ENCODE data around the gene EEF1G.
"Not testable (repeated sequence)": the region's sequence is repeated elsewhere in the genome, so short reads cannot be mapped to it uniquely, and the experiment has no call there.

Gene EEF1G, protein sequence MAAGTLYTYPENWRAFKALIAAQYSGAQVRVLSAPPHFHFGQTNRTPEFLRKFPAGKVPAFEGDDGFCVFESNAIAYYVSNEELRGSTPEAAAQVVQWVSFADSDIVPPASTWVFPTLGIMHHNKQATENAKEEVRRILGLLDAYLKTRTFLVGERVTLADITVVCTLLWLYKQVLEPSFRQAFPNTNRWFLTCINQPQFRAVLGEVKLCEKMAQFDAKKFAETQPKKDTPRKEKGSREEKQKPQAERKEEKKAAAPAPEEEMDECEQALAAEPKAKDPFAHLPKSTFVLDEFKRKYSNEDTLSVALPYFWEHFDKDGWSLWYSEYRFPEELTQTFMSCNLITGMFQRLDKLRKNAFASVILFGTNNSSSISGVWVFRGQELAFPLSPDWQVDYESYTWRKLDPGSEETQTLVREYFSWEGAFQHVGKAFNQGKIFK

DNA sequence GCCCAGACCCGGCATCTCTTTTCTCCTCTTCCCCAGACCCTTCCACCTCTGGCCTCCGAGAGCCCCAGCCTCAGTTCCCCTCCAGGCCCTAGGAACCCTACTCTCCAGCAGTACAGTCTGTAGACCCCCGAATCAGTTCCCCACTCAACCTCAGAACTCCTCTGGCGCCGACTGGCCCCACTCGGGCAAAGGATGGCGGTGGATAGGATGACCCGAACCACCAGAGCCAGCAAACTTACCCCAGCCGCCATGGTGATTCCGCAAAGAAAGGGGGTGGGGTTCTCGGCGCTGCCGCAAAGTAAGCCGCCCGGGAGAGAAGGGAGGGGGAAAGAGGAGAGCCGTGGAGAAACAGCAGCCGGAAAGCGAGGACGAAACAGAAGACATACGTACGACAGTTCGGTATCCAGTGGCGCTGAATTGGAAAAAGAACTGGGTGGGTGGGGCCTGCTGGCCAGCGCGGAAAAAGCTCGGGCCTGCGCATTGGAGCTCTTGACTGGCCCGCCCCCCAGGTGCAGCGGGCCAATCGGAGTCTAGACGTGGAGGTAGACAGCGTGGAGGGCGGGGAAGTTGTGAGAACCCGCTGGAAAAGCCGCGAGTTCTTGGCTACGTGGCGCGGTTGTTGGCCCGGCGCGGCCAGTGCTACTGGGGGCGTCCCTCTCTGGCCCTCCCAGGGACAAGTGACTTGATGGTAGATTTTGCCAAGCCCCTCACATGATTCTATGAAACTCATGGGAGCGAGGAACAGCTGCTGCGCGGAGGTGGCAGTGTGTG lies at the start of gene EEF1G:
Gene EEF1G, minus strand, starts transcription at position 300 of the 771 bp plus-strand sequence. Its CDS starts 49 bp downstream, at position 251.
- peak; percentile 98 for DNase-seq (ENCODE audit: low spot score)

DNA sequence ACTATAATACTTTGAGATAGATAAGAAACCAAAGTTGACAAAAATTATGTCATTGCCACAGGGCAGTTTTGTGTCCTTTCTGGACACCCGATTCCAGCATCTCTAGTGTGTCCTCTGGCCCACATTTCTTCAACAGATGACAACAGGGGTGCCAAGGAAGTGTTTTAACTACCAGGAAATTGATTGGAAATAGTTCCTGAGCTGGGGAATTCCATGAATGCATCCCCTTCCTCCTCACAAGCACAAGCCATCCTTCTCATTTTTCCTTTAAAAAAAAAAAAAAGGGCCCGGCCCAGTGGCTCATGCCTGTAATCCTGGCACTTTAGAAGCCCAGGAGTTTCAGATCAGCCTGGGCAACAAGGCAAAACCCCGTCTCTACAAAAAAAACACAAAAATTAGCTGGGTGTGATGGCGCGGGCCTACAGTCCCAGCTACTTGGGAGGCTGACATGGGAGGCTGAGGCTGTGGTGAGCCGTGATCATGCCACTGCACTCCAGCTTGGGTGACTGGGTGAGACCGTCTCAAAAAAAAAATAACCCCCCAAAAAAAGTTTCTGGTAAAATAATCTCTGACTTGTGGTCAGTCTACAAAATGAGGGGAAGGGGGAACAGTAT lies 48.9 kb upstream of the EEF1G start:
- DNase-seq (ENCODE audit: low spot score), result no peak

DNA sequence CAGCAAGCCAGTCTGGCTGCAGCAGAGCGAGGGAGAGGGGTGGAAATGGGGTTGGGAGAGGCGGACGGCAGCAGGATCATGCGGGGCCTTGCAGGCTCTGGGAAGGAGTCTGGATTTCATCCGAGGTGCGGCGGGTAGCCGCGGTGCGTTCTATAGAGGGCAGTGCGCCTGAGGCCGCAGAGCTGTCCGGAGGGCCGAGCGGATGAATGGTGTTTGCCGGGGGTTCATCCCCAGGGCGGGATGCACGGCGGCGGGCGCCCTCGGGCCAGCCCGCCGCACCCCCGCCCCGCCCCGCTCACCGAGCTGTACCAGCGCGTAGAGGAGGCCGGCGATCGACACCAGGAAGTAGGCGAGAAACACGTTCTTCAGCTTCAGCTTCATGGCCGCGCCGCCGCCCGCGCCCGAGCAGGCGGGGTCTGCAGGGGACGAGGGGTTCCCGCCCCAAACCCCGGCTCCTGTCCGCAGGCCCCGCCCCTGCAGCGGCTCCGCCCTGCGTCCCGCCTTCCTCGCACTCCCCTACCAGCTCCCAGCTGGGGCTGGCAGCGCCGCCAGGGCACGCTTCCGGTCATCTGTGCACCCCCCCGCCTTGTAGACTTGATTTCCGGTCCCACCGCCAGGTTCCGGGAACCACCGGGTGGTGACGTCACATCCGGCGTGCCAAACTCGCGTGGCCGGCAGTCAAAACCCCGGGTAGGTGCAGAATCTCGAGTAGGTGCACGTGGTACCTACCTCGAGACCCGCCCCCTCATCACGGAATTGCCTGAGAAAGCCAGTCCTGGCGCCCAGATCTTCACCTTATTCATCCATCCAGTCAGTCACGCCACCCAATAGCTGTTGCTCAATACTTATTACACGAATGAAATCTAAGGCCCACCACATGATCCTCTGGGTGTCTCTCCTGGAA lies 48.1 kb upstream of the EEF1G start, which contains the start of gene B3GAT3:
Gene B3GAT3, minus strand, starts transcription at position 420 of the 904 bp plus-strand sequence. Its CDS starts 39 bp downstream, at position 381.
- peak; percentile 98 for DNase-seq (ENCODE audit: low spot score)

DNA sequence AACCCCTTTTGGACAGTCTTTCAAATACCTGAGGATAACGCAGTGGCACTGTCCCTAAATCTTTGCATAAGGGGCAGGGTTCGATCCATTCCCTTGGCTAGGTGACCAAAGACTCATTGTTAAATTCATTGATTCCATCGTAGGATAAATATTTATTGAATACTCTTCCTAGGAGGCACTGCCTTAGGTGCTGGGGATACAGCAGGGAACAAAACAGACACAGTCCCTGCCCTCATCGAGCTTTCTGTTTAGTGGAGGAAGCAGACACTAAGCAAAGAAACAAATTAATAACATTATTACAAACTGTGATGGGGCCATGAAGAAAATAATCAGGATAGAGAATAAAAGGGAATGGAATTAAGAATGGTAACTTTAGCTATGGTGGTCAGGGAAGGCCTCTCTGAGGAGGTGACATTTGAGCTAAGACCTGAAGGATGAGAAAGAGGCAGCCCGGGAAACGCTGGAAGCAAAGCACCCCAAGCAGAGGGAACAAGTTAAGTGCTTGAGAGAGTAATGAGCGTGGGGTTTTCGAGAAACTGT lies 47.4 kb upstream of the EEF1G start:
- no peak for DNase-seq (ENCODE audit: low spot score)

- not testable (repeated sequence) for DNase-seq (ENCODE audit: low spot score)
Observed at GRCh38 chr11:62616957-62617356, 43.3 kb upstream of the EEF1G start.

DNA sequence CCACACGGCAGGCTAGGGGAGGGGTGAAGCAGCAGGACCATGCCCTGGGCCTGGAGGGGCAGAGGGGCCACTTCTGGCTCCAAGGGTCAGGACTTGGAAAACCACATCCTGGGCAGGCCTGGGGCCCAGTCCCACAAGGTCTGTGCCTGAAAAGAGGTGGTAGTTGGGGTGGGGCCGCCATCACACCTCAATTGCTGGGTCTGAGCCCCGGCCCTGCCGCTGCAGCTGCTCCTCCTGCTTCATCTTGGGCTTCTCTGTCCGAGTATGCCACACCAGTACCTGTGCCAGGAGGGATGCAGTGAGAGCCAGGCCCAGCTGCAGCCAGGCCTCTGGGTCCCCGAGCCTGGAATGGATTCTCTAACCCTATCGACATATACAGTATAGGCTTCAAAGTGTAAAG lies 41.8 kb upstream of the EEF1G start:
- DNase-seq (ENCODE audit: low spot score), result no peak

GRCh38 chr11:62614275-62614674 lies 40.6 kb upstream of the EEF1G start:
- no peak for DNase-seq (ENCODE audit: low spot score)

GRCh38 chr11:62613291-62613778 lies 39.6 kb upstream of the EEF1G start:
- no peak for DNase-seq (ENCODE audit: low spot score)

DNA sequence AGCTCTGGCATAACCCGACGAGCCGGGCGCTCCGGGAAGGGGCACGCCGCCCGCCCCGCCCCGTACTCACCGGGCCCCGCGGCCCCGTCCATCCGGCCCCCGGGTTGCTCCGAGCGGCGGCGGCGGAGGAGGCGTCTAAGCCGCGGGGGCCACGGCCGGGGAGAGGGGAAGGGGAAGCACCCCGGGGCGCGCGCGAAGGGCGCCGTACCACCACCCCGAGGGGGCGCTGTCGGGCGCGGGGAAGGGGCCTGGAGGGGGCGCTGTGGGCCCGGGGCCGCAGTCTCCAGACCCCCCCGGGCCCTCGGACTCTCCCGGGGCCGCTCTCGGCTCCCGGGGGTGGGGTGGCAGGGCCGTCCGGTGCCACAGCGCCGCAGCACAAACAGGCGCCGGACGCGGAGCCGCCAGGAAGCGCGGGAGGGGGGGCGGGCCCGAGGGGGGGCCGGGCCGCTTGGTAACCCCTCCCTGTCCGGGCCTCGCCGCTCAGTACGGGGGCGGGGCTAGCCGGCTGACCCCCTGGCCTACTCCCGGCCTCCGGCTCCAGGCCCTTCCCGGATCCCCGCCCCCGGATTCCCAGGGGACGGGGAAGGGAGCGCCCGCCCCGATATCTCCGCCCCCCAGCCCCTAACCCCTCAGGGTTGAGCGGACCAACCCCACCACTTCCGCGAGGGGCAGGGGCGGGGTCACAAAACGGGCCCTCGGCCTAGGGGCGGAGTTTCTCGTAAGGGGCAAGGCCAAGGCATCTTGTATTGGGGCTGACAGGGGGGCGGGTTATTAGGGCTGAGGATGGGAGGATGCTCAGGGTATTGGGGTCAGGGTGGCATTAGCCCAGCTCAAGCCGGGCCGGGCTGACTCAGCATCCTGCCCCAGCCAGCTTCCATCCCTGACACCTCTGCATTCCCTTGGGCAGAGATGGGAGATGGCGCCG lies 38.9 kb upstream of the EEF1G start, which contains the start of the genes EML3 and ROM1:
Gene EML3, minus strand, starts transcription at position 410 of the 925 bp plus-strand sequence. Its CDS starts 318 bp downstream, at position 92.
Gene ROM1, plus strand, starts transcription at position 892 of the 925 bp plus-strand sequence. Its CDS starts 25 bp downstream, at position 917.
- peak; percentile 95 for DNase-seq (ENCODE audit: low spot score)

GRCh38 chr11:62611705-62612365 lies 38.1 kb upstream of the EEF1G start:
- DNase-seq (ENCODE audit: low spot score), result peak; percentile 65

DNA sequence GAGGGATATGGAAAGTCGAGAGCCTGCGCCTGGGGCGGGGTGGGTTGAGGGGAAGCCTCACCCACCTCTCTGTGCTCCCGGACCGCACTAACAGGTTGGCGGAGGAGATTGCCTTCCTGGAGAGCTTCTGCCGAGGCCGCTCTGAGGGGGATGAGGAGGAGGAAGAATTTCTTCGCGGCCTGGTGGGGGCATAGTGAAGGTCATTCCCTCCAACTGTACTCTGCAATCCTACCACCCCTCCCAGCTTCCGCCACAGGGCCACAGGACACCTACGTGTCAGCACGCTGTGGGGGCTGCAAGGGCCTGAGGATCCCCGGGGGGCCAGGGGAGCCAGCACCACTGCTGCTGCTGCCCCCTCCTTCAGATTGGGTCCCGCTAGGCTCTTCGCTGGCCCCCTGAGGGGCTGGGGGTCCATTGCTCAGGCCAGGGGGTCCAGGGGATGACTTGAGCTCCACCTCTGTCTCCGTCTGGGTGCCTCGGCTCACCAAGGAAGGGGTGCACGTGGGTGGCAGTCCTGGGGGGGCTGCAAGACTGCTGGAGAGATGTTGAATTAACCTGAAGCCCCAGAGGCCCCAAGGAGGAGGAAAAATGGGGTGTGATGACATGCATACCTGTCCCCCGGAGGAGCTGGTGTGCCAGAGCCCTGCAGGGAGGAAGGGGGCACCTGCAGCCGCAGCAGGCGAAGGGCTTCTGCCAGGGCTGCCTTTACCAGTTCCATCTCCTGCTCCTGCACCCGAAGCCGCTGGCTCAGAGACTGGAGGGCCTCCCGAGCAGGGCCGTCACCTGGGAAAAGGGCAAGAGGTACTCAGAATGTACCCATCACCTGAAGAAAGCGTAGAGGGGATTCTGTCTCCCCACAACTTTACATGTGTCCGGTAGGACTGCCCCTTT lies 37.4 kb upstream of the EEF1G start:
- DNase-seq (ENCODE audit: low spot score), result no peak

GRCh38 chr11:62610403-62610802 lies 36.7 kb upstream of the EEF1G start:
- no peak for DNase-seq (ENCODE audit: low spot score)

- no peak for DNase-seq (ENCODE audit: low spot score)
Observed at GRCh38 chr11:62608776-62609175, 35.1 kb upstream of the EEF1G start.

GRCh38 chr11:62607714-62608113 lies 34.0 kb upstream of the EEF1G start:
- DNase-seq (ENCODE audit: low spot score), result no peak

- no peak for DNase-seq (ENCODE audit: low spot score)
Observed at GRCh38 chr11:62605902-62606301, 32.2 kb upstream of the EEF1G start.

DNA sequence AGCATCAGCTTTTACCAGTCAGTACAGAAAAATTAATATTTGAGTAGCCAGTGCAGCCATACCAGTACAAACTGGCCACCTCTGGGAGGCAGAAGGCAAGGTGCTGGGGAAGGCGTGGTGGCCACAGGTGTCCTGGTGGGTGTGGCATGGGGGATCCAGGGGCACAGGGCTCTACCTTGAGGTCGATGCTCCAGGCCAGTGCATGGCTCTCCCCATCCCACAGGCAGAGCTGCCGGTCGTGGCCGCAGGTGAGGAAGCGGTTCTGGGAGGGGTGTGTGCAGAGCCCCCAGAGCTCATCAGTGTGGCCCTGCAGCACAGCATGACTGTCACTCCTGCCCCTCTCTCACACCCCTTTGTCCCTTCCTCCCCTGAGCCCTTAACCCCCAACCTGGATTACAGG lies 31.8 kb upstream of the EEF1G start:
- DNase-seq (ENCODE audit: low spot score), result no peak

GRCh38 chr11:62604460-62605120 lies 30.9 kb upstream of the EEF1G start:
- DNase-seq (ENCODE audit: low spot score), result peak; percentile 63
